GM10248 (cell line): ENCODE data around the gene TBCEL.

Experiments
- CTCF ChIA-PET: fragments of 300-600 bp; sonication (Branson Sonifier 250); formaldehyde crosslinking; extraction: SDS; loops from one replicate; lab custom pipeline; 2021; ENCODE audit warnings: antibody characterized with exemption; lab: Yijun Ruan, JAX
- POLR2A ChIA-PET: fragments of 350-650 bp; sonication (Branson Sonifier 250); formaldehyde crosslinking; extraction: SDS; loops from one replicate; lab custom pipeline; 2020; ENCODE audit warnings: antibody characterized with exemption; lab: Yijun Ruan, JAX
- DNase-seq: peaks from one replicate; pipeline ENCODE4 v3.0.0; 2012; ENCODE audit errors: extremely low spot score
- TF ChIP-seq, protein P1 (sequence below): IDR thresholded peaks from 2 replicates; pipeline ENCODE4 v1.5.1; 2012; ENCODE audit warnings: mild to moderate bottlenecking, low read depth; ENCODE audit errors: extremely low read depth, missing control alignments, control extremely low read depth

The TBCEL gene

DNA sequence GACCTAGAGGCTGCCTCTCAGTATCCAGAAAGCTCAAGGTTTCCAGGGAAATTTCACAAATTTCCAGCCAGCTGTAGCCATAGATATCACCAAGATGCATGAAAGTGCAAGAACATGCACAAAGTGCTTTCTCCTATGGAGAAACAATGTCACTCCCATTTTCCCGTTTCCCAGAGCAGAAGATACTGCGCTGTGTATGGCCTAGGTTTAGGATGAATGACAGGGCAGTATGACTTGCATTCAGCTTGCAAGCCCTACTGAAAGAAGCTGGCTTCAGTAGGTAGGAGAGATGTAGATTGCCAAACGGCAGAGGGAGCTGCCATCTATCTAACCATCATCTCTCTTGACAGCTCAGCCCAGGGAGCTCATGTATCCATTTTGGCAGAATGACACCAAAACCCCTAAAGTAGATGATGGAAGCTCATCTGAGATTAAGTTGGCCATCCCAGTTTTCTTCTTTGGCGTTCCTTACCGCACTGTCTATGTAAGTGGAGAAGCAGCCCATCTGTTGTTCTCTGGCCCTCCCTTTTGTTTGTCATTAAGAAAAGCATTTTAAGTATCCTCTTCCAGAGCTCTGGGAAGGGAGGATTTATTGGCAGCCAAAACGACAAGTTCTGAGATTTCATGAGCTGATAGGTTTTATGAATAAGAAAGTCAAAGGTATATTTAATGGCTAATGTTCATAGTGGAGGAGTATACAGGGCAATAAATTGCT lies 81.7 kb downstream of the TBCEL start:
- no peak for DNase-seq
- TF ChIP-seq, protein P1, sequence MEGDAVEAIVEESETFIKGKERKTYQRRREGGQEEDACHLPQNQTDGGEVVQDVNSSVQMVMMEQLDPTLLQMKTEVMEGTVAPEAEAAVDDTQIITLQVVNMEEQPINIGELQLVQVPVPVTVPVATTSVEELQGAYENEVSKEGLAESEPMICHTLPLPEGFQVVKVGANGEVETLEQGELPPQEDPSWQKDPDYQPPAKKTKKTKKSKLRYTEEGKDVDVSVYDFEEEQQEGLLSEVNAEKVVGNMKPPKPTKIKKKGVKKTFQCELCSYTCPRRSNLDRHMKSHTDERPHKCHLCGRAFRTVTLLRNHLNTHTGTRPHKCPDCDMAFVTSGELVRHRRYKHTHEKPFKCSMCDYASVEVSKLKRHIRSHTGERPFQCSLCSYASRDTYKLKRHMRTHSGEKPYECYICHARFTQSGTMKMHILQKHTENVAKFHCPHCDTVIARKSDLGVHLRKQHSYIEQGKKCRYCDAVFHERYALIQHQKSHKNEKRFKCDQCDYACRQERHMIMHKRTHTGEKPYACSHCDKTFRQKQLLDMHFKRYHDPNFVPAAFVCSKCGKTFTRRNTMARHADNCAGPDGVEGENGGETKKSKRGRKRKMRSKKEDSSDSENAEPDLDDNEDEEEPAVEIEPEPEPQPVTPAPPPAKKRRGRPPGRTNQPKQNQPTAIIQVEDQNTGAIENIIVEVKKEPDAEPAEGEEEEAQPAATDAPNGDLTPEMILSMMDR = no peak
- CTCF ChIA-PET = interaction anchor here (1.0 to 1.5 kb wide), 3 partner anchors 8 to 89 kb away, joined by 3 to 5 read pairs (median 4); no protein-coding TSS in a partner anchor
- POLR2A ChIA-PET = no interaction called here

DNA sequence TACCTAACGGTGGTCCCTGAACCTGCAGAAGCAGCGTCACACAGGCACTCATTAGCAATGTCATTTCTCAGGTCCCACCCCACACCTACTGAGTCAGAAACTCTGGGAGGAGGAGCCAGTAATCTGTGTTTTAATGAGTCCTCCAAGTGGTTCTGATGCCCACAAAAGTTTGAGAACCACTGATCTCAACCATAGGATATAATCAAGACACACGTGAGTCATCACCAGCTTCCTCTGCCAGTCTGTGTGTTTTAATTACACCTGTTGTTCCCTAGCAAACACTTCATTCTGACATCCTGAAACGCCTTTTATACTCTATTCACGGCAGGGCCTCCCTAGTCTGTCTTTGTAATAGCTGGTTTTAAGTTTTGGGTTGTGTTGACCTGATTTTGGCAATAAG lies 82.9 kb downstream of the TBCEL start:
- CTCF ChIA-PET = interaction anchor here (1.1 to 1.5 kb wide), 2 partner anchors 9 to 13 kb away, joined by 5 to 6 read pairs; no protein-coding TSS in a partner anchor
- TF ChIP-seq, protein P1 = no peak
- POLR2A ChIA-PET = no interaction called here
- DNase-seq = no peak

DNA sequence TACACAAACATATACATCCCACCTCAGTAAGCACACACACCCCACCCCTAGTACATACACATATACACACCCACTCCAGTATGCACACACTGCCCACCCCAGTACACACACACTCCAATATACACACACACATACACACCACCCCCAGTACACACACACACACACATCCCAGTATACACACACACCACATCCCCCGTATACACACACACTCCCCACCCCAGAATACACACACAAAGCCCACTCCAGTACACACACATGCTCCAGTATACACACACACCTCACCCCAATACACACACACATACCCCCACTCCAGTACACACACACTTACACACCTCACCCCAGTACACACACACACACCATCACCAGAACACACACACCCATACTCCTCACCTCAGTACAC lies 84.5 kb downstream of the TBCEL start:
- CTCF ChIA-PET = no interaction called here
- TF ChIP-seq, protein P1 = no peak

DNA sequence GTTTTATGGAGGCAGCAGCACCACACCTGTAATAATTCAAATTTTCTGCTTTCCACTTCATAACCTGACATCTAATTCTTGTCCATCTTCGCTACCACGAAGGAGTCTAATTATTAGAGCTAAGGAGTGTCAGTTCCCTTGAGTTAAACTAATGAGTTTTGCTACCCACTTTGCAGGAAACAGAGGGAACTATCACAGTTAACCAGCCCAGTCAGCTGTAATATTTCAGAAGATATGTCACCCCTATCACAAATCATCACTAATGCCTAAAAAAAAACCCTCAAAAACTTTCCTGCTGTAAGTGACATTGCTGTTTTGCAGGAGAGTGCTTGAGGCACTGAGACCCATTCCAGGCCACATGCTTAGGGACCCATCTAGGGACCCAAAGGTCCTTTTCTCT lies 85.6 kb downstream of the TBCEL start:
- TF ChIP-seq, protein P1 = no peak
- ChIA-PET CTCF (no interaction called here), POLR2A (no interaction called here)
- DNase-seq = no peak

More for the DNA sequence above, 84.5 kb downstream of the TBCEL start:
- no peak for DNase-seq
- POLR2A ChIA-PET = no interaction called here

DNA sequence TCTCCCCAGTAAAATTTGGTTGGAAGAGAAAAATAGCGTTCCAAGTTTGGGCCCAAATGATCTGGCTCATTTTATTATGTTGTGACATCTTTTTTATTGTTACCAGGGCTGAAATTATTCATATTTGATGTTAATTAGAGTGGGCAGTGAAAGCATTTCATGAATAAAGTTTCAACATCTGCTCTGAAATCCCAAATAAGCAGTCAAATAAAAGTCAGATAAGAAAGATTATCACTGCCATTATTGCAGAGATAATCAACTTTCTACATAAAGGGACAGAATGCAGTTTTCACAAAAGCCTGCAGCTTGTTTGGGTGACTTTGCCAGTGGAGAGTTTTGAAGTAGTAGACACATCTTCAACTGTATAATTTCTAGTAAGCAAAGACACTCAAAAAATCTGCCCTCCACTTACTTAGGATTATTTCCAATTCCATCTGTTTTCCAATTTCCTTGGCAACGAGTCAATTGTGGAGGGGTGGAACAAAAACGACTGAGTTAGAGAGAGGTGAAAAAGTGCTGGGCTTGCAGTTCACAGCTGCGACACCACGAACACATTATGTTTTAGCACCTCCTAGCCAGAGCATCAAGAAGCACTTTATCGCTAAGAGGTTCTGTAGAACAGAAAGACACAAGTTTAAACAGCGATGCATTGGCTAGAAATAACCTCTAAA lies 86.1 kb downstream of the TBCEL start:
- TF ChIP-seq, protein P1 = no peak
- ChIA-PET POLR2A (no interaction called here), CTCF (no interaction called here)
- no peak for DNase-seq

DNA sequence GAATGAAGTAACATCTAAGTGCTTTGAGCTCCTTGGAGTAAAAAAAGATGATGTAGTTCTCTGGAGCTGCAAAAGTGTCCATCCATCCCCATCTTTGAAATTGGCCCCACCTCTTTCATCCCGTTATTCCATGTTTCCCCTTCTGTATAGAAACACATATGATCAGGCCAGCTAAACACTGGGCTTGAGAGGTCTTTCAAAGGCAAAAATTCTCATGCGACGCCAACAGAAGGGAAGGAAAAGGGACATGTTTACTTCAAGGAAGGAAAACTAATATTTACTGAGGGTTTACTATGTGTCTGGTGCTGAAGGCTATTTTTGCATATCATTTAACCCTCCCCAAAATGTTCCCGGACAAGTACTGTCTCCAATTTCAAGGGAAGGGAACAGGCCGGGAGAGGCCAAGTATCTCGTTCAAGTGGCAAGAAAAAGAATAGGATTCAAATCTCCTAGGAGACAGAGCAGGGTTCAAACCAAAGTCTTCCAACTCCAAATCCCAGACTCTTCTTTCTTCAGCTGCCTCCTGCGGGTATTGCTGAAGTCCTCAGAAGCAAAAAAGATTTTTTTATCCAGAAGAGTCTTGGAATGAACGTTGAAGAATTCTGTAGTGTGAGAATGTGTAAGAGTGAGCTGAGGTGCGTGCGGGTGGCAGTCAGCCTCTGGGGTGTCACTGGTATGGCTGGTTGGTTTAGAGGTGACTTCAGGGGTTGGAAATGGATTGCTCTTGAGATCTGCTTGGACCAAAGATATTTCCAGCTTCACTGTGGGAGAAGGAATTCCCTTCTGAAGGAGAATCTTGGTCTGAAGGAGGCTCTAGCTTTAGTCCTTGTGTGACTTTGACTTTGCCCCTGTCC lies 87.2 kb downstream of the TBCEL start:
- TF ChIP-seq, protein P1 = no peak
- POLR2A ChIA-PET = no interaction called here
- CTCF ChIA-PET = interaction anchor here (0.8 to 2.2 kb wide), 6 partner anchors 10 to 542 kb away, joined by 3 to 6 read pairs (median 3); partner anchors contain the start of gene TECTA
- DNase-seq = no peak
